GM21619 (cell line): ENCODE measurements around the gene YEATS2.
"Not testable (repeated sequence)": the region's sequence is repeated elsewhere in the genome, so short reads cannot be mapped to it uniquely, and the experiment has no call there.

ENCODE experiments used
- ATAC-seq: cut with Tn5 transposase; IDR thresholded peaks from one replicate; pipeline ENCODE4 v1.9.1; 2021; ENCODE audit not compliant: unreplicated experiment

The YEATS2 gene

GRCh38 chr3:183775781-183776180 is 78.2 kb downstream of the YEATS2 start:
- ATAC-seq: no peak

GRCh38 chr3:183776451-183776850 is 78.9 kb downstream of the YEATS2 start:
- ATAC-seq: not testable (repeated sequence)

DNA sequence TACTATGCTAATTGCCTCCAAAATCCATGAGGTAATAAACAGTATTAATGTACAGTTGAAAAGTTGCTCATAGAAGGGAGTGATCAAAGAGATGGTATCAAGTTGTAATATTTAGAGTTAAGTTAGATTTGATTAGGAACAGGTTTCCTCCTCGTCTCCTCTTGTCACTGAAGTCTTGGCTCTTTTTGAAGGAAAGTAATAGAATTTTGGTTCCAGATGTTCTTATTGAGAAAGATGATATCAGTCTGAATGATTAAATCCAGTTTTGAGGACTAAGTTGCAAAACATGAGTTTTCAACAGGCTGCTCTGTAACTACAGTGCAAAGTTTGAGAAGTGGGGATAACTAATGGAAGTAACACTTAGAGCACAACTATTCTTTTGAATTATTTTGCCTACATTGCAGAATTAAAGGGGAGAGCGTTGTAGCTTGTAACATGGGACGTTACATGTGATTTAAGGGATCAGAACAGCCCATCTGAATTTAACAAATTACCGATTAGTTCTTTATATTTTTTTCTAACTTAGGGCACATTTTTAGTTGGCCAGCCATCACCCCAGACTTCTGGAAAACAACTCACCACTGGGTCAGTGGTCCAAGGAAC is 79.5 kb downstream of the YEATS2 start:
- ATAC-seq: no peak

DNA sequence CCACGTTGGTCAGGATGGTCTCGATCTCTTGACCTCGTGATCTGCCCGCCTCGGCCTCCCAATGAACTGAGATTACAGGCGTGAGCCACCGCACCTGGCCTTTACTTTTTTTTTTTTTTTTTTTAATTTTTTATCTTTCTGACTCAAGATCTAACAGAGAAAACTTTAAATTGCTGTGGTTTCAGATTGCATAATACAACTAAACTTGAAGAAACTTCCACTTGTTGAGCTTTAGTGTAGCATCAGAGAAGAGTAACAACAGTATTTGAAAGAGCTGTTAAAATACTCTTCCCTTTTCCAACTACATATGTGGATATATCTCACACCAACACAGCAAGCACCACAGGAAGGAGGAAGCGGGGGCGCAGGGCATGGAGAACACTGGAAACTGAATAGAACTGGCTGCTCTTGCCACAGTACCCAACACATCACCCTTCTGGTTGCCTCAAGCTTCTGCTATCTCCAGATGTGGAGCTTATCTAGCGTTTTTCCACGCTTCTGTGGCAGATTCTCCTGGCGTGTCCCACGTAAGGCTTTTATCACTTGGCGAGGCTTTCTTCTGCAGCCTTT is 82.4 kb downstream of the YEATS2 start:
- ATAC-seq: no peak

- no peak for ATAC-seq
These were observed 83.6 kb downstream of the YEATS2 start for GRCh38 chr3:183781246-183781645.

GRCh38 chr3:183782576-183783276 is 85.1 kb downstream of the YEATS2 start:
- ATAC-seq: no peak

GRCh38 chr3:183784503-183784902 is 86.9 kb downstream of the YEATS2 start:
- ATAC-seq: not testable (repeated sequence)

GRCh38 chr3:183789826-183790225 is 92.2 kb downstream of the YEATS2 start:
- no peak for ATAC-seq

DNA sequence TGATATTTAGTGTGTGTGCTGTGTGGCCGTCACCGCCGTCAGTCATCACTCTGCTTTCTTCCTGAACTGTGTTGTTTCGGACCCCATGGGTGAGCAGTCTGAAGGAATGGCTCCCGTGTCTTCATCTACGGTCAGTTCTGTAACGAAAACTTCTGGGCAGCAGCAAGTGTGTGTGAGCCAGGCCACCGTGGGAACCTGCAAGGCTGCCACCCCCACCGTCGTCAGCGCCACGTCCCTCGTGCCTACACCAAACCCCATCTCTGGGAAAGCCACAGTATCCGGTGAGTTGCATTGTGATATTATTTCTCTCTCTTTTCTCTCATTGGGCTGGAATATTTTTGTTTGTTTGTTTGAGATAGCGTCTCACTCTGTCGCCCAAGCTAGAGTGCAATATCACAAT is 93.1 kb downstream of the YEATS2 start:
- no peak for ATAC-seq

- no peak for ATAC-seq
These were observed 95.4 kb downstream of the YEATS2 start for GRCh38 chr3:183792976-183793375.

DNA sequence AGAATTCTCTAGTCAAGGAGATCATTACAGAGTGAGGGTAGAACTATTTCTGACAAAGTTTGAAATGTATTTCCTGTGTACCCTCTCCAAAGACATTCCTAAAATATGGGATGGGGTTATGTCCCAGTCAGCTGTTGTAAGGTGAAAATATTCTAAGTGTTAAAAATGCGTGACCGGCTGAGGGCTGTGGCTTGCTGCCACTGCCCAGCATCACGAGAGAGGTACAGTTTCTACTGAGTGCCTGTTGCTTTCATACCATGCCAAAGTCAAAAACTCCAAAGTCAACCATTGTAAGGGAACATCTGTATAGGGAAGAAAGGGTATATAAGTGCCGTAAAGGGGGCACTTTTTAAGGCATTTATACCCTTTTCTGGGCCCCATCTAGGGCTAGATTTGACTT is 96.9 kb downstream of the YEATS2 start:
- ATAC-seq: no peak

GRCh38 chr3:183796372-183796771 is 98.8 kb downstream of the YEATS2 start:
- no peak for ATAC-seq

GRCh38 chr3:183797996-183798395 is 100.4 kb downstream of the YEATS2 start:
- no peak for ATAC-seq

- ATAC-seq: no peak
These were observed 101.9 kb downstream of the YEATS2 start for GRCh38 chr3:183799461-183799860.

GRCh38 chr3:183800243-183800863 is 102.8 kb downstream of the YEATS2 start:
- no peak for ATAC-seq

GRCh38 chr3:183801601-183802000 is 104.0 kb downstream of the YEATS2 start:
- no peak for ATAC-seq

DNA sequence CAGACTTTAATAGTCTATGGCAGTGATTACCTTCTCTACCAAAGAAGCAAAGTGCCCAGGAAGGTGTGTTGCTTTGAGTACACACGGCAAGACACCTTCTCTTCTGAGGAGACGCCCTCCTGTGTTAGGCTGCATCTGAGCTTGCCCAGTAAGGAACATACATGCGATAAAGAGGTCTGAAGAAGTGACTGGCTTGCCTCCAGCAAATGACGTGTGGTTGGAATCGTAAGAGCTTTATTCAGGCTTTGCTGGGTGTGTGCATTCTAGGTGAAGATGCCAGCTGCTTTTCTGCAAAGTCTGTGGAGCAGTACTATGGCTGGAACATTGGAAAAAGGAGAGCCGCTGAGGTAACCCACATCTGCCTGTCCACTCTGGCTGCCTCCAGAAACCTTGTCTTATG is 105.4 kb downstream of the YEATS2 start:
- no peak for ATAC-seq

DNA sequence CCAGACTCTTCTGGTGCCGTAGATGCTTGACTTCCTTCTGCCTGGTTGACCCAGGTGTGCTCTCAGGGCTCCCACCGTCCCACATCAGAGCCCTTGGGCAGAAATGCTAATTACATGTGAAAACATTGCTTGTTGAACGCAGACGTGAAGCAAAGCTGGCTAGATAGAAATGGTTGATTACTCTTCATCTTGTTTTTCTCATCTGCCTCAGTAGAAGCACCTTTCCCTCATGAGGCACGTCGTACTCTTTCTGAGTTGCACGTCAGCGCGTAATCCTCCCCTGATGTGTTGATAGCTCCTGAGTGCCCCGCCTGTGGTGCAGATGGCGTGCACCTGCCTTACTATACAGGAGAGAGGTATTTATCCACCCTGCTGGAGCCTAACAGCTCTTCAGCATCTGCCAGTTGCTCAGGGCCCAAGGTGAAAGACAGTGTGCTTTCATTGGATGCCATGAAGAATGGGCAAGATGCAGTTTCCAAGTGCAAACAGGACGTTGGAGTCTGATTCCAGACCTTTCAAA is 109.7 kb downstream of the YEATS2 start:
- ATAC-seq: no peak

DNA sequence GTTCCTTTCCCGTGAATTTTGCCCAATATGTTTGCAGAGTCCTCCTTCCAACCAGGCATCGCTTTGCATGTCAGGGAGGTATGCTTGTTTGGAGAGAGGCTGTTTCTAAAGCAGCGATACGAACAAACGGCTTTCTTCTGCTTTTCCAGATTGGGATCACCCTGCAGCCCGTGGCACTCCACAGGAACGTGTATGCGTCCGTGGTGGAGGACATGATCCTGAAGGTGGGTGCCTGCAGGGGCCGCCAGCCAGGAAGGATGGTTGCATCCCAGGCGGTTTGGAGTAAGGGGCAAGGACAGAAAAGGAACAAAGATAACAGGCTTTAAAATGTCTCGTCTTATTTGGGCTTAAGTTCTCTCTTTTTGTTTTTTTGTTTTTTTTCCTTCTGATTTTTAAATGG is 110.3 kb downstream of the YEATS2 start:
- no peak for ATAC-seq

GRCh38 chr3:183808355-183808754 is 110.8 kb downstream of the YEATS2 start:
- no peak for ATAC-seq

DNA sequence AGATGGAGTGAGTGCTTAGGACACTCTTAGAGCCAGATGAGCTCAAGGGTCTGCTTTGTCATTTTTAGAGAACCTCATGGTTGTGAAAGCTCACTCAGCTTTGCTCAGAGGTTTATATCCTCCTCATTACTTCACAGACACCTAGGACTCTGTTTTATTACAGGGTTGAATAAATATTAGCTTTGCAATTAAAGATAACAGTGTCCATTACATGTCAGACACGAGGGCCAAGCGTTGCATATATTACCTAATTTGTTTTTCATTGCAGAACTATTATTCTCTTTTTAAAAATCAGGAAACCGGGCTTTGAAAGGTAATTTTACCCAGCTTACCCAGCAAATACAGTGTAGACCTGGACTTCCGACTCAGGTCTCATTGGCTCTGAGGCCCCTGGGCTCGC is 111.7 kb downstream of the YEATS2 start:
- no peak for ATAC-seq
